ENCODE measurements around the gene NTF3.

The NTF3 gene

GRCh38 chr12:5432011-5432400 lies at the start of gene NTF3:
Gene NTF3 (plus strand): TSS chr12:5432108. CDS start chr12:5432325, 217 bp downstream.
- TF ChIP-seq CTCF (IDR thresholded peaks at IDR 0.05), result no peak

- no peak for TF ChIP-seq CTCF (IDR thresholded peaks at IDR 0.05)
These were observed 47.9 kb upstream of the NTF3 start for GRCh38 chr12:5384015-5384414.

- TF ChIP-seq CTCF (IDR thresholded peaks at IDR 0.05), result no peak
These were observed 43.0 kb upstream of the NTF3 start for GRCh38 chr12:5388581-5389535.

- no peak for TF ChIP-seq CTCF (IDR thresholded peaks at IDR 0.05)
These were observed 41.6 kb upstream of the NTF3 start for GRCh38 chr12:5390174-5390799.

- TF ChIP-seq CTCF (IDR thresholded peaks at IDR 0.05), result no peak
These were observed 40.3 kb upstream of the NTF3 start for GRCh38 chr12:5391653-5392052.

- no peak for TF ChIP-seq CTCF (IDR thresholded peaks at IDR 0.05)
These were observed 38.9 kb upstream of the NTF3 start for GRCh38 chr12:5392961-5393360.

- TF ChIP-seq CTCF (IDR thresholded peaks at IDR 0.05), result no peak
These were observed 36.3 kb upstream of the NTF3 start for GRCh38 chr12:5395443-5396271.
